LNCaP clone FGC (cell line): Measurements from ENCODE around the gene PRRX1.

ENCODE experiments used
- DNase-seq: peaks from one replicate; pipeline ENCODE4 v3.0.0-alpha.2; 2011; ENCODE audit warnings: low read depth
- H3K4me3 ChIP-seq: 2 replicates; pipeline ENCODE4 v1.5.1; 2011; ENCODE audit warnings: mild to moderate bottlenecking, low read depth, low read length, control low read depth
- CTCF ChIP-seq: IDR thresholded peaks from 2 replicates; pipeline ENCODE4 v1.5.1; 2012; ENCODE audit warnings: mild to moderate bottlenecking; ENCODE audit not compliant: control insufficient read depth, insufficient read depth; ENCODE audit errors: extremely low read depth

Gene PRRX1

GRCh38 chr1:170765279-170765678 lies 101.3 kb downstream of the PRRX1 start:
- DNase-seq = no peak
- no peak overlapping the region for H3K4me3 ChIP-seq
- TF ChIP-seq CTCF = no peak

- no peak overlapping the region for H3K4me3 ChIP-seq
- no peak for DNase-seq
- peak; percentile 42 for TF ChIP-seq CTCF
Measured at GRCh38 chr1:170765712-170766330, 101.9 kb downstream of the PRRX1 start.

- DNase-seq = no peak
- no peak for TF ChIP-seq CTCF
- no peak overlapping the region for H3K4me3 ChIP-seq
Measured at GRCh38 chr1:170768929-170769328, 105.0 kb downstream of the PRRX1 start.

GRCh38 chr1:170769691-170770090 lies 105.8 kb downstream of the PRRX1 start:
- DNase-seq = no peak
- TF ChIP-seq CTCF = no peak
- H3K4me3 ChIP-seq = no peak overlapping the region

- no peak for TF ChIP-seq CTCF
- no peak overlapping the region for H3K4me3 ChIP-seq
- no peak for DNase-seq
Measured at GRCh38 chr1:170770254-170770653, 106.3 kb downstream of the PRRX1 start.

- TF ChIP-seq CTCF = no peak
- no peak overlapping the region for H3K4me3 ChIP-seq
- no peak for DNase-seq
Measured at GRCh38 chr1:170776252-170776651, 112.3 kb downstream of the PRRX1 start.

- H3K4me3 ChIP-seq = no peak overlapping the region
- no peak for DNase-seq
- TF ChIP-seq CTCF = no peak
Measured at GRCh38 chr1:170776777-170777176, 112.8 kb downstream of the PRRX1 start.
